ENCODE measurements around the gene CLDN15.
A peak's percentile ranks its signal among the peaks of the same experiment; 100 is the strongest.

The CLDN15 gene

DNA sequence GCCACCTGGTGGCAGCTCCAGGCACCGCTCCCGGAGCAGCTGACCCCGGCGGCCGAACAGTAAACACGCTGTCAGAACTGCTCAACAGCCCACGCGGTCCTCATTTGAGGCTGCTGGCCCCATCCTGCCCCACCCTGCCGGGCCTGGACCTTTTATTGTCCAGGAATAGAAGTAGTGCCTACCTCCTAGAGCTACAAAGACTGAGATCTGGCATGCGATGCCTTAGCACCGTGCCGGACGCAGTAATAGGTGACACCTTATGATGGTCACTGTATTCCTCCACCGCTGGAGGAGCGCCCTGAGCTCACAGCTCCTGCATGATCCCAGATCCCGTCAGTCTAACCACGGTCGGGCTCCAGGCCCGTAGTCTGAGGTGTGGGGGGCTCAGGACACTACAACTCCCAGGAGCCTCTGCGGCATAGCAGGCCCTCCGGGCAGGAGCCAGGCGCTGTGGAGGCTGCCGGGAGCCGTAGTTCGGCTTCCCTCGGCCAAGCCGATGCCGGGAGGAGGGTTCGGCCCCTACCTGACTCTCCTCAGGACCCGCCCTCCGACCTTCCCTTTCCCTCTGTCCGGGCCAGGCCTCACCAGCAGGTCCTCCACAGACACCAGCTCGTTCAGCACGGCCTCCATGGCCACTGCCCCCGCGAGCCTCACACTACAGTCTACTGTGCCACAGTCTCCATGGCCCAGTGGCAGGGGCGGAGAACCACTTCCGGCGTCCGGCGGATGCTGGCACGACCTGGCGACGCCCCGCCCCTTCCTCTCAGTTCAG, 7.0 kb upstream of the CLDN15 start, which contains the start of gene FIS1:
TSS of gene FIS1 (minus strand) at position 707 of the 772 bp plus-strand sequence. CDS start at position 630, 77 bp downstream.
- peak; percentile 79 for DNase-seq (ENCODE audit: low read depth)

- DNase-seq (ENCODE audit: low read depth): no peak
These were observed 6.2 kb upstream of the CLDN15 start for GRCh38 chr7:101243646-101244374.

DNA sequence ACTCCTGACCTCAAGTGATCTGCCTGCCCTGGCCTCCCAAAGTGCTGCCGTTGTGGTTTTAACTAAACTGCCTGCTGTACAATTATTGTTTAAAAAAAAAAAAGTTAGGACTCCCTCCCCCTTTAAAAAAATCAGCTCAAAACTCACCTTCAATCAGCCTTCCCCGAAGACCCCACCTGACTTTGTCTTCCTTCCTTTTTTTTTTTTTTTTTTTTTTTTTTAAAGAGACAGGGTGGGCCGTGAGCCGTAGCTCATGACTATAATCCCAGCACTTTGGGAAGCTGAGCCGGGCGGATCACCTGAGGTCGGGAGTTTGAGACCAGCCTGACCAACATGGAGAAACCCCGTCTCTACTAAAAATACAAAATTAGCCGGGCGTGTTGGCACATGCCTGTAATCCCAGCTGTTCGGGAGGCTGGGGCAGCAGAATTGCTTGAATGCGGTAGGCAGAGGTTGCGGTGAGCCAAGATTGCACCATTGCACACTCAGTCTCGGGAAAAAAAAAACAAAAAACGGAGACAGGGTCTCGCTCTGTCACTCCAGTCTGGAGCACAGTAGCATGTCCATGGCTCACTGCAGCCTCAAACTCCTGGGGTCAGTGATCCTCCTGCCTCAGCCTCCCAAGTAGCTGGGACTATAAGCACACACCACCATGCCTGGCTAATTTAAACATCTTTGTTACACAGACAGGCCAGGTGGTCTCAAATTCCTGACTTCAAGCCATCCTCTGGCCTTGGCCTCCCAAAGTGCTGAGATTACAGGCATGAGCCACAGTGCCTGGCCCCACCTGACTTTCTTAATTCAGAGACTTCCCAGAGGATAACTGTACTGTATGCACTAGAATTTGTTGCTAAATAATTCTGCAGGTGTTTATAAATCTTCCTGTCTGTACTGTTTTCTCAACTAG, 4.1 kb upstream of the CLDN15 start:
- no peak for DNase-seq (ENCODE audit: low read depth)

GRCh38 chr7:101241015-101241363, 3.4 kb upstream of the CLDN15 start:
- DNase-seq (ENCODE audit: low read depth): no peak

DNA sequence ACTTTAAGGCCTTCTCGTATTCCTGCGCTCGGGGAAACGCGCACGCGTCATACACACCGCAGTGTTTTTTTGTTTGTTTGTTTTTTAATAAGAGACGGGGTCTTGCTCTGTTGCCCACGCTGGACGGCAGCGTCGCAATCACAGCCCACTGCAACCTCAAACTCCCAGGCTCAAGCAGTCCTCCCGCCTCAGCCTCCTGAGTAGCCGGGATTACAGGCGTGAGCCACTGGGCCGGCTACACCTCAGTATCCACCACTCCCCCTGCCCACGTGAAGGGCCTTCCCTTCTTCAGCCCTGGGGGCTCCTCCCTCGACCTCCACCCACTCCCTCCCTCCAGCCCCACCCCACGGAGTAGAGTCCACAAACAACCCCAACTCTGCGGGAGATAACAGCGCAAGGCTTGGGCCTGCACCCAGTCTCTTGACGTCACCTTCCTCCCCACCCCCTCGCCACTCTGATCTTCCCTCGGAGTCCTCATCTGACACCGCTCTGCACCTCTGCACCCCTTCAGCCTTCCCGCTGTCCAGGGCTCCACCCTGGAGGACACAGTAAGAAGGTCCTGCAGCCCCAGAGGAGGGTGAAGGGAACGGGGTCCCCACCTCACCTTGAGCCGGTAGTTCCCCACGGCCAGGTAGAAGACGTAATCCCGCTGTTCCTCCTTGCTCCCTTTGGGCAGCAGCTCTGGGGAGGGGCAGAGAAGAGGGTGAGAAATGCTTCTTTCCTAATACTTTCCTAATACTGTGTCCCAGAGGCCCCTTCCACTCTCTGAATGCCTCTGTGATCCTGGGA, 2.8 kb upstream of the CLDN15 start:
- DNase-seq (ENCODE audit: low read depth): no peak

- DNase-seq (ENCODE audit: low read depth): no peak
These were observed 2.3 kb upstream of the CLDN15 start for GRCh38 chr7:101239951-101240220.

GRCh38 chr7:101239191-101239950, 1.8 kb upstream of the CLDN15 start:
- DNase-seq (ENCODE audit: low read depth): no peak

DNA sequence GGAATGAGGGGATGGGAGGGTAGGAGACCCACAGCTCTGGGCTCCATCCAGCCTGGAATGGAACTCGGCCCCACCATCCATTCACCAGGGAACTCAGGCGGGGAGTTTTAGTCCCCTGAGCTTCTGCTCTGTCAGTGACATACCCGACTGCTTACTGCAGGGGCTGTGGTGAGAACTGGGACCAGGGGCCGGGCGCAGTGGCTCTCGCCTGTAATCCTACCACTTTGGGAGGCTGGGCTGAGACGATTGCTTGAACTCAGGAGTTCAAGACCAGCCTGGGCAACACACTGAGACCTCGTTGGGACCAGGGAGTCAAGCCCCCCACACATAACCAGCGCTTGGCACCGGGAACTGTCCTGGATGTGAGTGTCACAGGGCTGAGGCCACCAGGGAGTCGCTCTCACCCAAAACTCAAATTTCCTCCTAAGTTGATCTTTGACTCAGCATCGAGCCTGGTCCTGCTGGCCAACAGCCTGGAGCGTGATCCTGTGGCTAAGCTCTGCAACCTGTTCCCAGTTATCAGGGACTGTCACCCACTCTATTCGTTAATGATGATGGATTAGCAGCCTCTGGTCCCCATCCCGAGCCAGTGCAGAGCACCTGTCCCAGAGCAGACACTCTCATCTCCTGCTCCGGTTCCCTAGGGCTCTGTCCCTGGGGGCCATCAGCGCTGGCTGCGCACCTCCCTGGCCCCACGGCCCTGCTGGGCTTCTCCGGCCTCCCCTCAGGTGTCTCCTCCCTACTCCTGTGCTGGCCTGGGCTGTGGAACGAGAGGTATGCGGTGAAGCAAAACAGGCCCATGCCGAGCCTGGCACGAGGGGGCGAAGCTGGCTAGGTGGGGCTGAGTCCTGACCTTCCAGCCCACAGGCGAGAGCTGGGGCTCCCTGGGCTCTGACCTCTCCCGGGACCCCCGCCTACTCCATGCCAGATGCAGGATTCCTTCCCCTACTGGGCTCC, 902 bp upstream of the CLDN15 start:
- DNase-seq (ENCODE audit: low read depth): no peak

GRCh38 chr7:101236292-101236835, 1.2 kb downstream of the CLDN15 start:
- no peak for DNase-seq (ENCODE audit: low read depth)

DNA sequence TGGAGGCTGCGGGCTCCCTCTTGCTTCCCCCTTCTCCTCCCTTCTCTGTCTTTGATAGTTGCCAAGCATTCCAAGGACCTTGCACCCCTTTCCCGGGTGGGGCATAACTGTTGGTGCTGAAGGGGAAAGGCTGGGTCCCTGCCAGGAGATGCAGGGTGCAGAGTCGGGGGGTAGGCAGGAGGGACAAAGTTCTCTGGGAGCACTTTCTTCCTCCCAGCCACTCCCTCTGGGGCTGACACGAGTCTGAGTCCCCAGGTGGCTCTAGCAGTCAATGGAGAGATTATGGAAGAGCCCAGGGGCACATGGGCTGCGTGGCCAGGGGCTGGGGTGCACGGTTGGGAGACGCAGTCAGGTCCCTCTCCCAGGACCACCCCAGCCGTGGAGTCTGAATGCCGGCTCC, 2.1 kb downstream of the CLDN15 start:
- no peak for DNase-seq (ENCODE audit: low read depth)

- DNase-seq (ENCODE audit: low read depth): no peak
These were observed 2.6 kb downstream of the CLDN15 start for GRCh38 chr7:101235050-101235449.

- no peak for DNase-seq (ENCODE audit: low read depth)
These were observed 3.0 kb downstream of the CLDN15 start for GRCh38 chr7:101234636-101235035.

DNA sequence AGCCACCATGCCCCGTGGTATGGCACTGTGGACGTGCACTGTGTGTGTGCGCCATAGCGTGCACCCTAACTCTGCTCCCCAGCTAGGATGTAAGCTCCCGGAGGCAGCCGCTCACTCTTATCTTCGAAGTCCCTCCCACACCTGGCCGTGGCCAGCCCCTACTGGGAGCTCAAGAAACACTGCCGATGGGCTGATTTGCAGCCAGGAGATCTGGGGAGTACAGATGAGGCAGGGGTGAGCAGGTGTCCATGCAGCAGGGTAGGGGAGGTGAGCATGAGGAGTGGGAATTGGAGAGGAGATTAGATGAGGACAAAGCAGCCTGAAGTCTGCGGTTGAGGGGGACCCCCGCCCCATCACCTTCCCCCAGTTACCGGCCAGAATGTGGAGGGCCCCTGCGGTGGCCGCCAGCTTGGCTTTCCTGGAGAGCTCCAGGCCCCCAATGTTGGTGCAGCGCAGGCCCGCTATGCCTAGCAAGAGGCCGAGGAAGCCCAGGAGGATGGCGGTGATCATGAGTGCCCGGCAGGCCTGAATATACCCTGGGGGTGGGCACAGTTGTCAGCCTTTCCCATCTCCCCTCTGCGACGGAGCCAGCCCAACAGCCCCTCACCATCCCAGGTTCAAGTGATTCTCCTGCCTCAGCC, 3.6 kb downstream of the CLDN15 start:
- DNase-seq (ENCODE audit: low read depth): no peak

DNA sequence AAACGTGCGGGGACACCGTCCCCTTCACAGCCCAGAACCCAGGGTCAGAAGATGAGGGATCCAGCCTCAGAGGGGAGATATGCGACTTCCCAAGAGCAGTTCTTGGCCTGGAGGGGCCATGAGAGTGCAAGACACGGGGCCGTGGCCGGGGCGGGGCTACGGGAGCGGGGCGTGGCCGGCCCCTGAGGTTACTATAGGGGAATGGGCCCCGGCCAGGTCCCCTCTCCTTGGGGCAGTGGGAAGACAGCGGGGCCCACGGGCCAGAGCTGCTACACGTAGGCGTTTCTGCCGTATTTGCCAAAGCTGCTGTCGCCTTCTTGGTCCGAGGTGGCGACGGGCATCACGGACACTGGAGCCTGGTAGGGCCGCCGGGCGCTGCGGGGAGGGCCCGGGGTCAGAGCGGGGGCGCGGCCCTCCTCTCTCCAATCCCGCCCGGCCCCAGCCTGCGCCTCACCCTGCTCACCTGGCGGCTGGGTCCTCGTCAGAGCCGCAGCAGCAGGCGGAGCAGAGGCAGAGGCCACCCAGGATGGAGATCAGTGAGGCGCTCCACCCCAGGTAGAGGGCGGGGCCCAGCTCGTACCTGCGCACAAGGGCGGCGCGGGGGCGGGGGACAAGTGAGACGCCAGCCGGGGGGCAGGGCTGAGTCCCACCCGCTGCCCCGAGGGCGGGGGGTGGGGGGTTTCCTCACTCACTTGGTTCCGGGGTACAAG, 5.3 kb downstream of the CLDN15 start:
- no peak for DNase-seq (ENCODE audit: low read depth)

- no peak for DNase-seq (ENCODE audit: low read depth)
These were observed 6.0 kb downstream of the CLDN15 start for GRCh38 chr7:101231644-101232043.

GRCh38 chr7:101226721-101227120, 10.9 kb downstream of the CLDN15 start:
- no peak for DNase-seq (ENCODE audit: low read depth)

DNA sequence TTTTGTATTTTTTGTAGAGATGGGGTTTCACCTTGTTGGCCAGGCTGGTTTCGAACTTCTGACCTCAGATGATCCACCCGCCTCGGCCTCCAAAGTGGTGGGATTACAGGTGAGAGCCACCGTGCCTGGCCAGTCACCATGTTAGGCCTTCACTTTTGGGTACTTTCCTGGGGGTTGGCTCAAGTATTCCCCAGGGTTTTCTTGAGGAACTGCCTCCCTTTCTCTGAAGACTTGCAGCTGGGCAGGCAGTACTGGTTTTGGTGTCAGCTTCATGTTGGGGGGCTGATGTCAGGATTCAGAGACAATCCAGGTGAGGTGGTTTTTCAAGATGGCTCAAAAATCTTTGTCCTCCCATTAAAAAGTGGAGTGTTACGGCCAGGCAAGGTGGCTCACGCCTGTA, 12.0 kb downstream of the CLDN15 start:
- no peak for DNase-seq (ENCODE audit: low read depth)

GRCh38 chr7:101223528-101223927, 14.1 kb downstream of the CLDN15 start:
- no peak for DNase-seq (ENCODE audit: low read depth)

Data from stimulated activated CD8-positive, alpha-beta memory T cell treated with anti-CD3 and anti-CD28 coated beads, Interleukin-15, amount 100 ng/mL, for 1 hour (primary cell).